Liver (tissue), 3 donors: Measurements from ENCODE around the gene GMDS.

ENCODE experiments used
- FOXA1 ChIP-seq: IDR thresholded peaks from 2 replicates; pipeline ENCODE4 v1.6.1; 2016; ENCODE audit warnings: antibody characterized with exemption
- HNF4G ChIP-seq: IDR thresholded peaks from 2 replicates; pipeline ENCODE4 v1.6.1; 2016; ENCODE audit warnings: antibody characterized with exemption
- RAD21 ChIP-seq, 2 donors: IDR thresholded peaks; 2 replicates each; pipeline ENCODE4 v1.6.1; 2016; ENCODE audit warnings: antibody characterized with exemption in 2 of 2, mild to moderate bottlenecking in 2 of 2
- TAF1 ChIP-seq: conservative IDR thresholded peaks from 2 replicates; pipeline ENCODE4 v1.6.1; 2016; ENCODE audit warnings: antibody characterized with exemption, mild to moderate bottlenecking
- YY1 ChIP-seq: IDR thresholded peaks from 2 replicates; pipeline ENCODE4 v1.6.1; 2016; ENCODE audit warnings: antibody characterized with exemption, mild to moderate bottlenecking
- TF ChIP-seq, protein P1 (sequence below): IDR thresholded peaks from 2 replicates; pipeline ENCODE4 v1.6.1; 2016; ENCODE audit warnings: antibody characterized with exemption, mild to moderate bottlenecking
- TF ChIP-seq, protein P2 (sequence below): fragments of 150-350 bp; IDR thresholded peaks from 2 replicates; pipeline ENCODE4 v1.5.1; 2017; ENCODE audit warnings: improper control_type of control experiment, low read depth, low read length; ENCODE audit not compliant: missing input control
- TF ChIP-seq, protein P3 (sequence below): IDR thresholded peaks from 2 replicates; pipeline ENCODE4 v1.6.1; 2016; ENCODE audit warnings: antibody characterized with exemption
- TF ChIP-seq, protein P4 (sequence below): IDR thresholded peaks from 2 replicates; pipeline ENCODE4 v1.6.1; 2016; ENCODE audit warnings: antibody characterized with exemption
- donor health status: healthy.
- donor health status: healthy.

DNA sequence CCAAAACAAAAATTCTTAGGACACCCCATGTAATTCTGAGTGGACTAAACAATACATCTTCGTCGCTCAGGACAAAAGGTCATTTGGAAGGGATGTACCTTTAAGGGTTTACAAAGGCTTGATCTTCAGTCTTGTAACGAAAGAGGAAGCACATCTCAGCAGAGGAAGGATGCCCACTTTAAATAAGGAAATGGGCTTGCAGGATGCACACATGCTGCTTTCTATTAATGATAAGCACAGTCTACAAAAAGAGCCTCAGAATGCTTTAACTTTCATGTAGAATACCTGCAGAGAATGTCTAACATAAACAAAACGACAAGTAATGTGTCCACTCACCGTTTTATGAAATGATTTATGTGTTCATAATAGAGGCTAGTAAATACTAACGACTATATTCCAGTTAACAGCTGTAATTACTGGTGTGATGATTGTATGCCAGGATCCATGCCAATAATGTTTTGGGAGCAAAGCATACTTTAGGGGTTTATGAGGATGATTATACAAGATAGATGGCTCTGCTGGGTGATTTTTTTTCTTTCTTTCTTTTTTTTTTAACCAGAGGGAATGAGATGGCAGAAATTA lies 216.9 kb downstream of the GMDS start:
- TF ChIP-seq, protein P1, sequence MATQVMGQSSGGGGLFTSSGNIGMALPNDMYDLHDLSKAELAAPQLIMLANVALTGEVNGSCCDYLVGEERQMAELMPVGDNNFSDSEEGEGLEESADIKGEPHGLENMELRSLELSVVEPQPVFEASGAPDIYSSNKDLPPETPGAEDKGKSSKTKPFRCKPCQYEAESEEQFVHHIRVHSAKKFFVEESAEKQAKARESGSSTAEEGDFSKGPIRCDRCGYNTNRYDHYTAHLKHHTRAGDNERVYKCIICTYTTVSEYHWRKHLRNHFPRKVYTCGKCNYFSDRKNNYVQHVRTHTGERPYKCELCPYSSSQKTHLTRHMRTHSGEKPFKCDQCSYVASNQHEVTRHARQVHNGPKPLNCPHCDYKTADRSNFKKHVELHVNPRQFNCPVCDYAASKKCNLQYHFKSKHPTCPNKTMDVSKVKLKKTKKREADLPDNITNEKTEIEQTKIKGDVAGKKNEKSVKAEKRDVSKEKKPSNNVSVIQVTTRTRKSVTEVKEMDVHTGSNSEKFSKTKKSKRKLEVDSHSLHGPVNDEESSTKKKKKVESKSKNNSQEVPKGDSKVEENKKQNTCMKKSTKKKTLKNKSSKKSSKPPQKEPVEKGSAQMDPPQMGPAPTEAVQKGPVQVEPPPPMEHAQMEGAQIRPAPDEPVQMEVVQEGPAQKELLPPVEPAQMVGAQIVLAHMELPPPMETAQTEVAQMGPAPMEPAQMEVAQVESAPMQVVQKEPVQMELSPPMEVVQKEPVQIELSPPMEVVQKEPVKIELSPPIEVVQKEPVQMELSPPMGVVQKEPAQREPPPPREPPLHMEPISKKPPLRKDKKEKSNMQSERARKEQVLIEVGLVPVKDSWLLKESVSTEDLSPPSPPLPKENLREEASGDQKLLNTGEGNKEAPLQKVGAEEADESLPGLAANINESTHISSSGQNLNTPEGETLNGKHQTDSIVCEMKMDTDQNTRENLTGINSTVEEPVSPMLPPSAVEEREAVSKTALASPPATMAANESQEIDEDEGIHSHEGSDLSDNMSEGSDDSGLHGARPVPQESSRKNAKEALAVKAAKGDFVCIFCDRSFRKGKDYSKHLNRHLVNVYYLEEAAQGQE, result no peak
- TF ChIP-seq, protein P2, sequence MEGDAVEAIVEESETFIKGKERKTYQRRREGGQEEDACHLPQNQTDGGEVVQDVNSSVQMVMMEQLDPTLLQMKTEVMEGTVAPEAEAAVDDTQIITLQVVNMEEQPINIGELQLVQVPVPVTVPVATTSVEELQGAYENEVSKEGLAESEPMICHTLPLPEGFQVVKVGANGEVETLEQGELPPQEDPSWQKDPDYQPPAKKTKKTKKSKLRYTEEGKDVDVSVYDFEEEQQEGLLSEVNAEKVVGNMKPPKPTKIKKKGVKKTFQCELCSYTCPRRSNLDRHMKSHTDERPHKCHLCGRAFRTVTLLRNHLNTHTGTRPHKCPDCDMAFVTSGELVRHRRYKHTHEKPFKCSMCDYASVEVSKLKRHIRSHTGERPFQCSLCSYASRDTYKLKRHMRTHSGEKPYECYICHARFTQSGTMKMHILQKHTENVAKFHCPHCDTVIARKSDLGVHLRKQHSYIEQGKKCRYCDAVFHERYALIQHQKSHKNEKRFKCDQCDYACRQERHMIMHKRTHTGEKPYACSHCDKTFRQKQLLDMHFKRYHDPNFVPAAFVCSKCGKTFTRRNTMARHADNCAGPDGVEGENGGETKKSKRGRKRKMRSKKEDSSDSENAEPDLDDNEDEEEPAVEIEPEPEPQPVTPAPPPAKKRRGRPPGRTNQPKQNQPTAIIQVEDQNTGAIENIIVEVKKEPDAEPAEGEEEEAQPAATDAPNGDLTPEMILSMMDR, result no peak
- TF ChIP-seq FOXA1 (no peak), TAF1 (no peak), HNF4G (no peak), YY1 (no peak), RAD21 (IDR thresholded peaks at IDR 0.05) (peak in 1 of 2 donors; percentile 5)
- TF ChIP-seq, protein P3, sequence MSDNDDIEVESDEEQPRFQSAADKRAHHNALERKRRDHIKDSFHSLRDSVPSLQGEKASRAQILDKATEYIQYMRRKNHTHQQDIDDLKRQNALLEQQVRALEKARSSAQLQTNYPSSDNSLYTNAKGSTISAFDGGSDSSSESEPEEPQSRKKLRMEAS, result no peak
- TF ChIP-seq, protein P4, sequence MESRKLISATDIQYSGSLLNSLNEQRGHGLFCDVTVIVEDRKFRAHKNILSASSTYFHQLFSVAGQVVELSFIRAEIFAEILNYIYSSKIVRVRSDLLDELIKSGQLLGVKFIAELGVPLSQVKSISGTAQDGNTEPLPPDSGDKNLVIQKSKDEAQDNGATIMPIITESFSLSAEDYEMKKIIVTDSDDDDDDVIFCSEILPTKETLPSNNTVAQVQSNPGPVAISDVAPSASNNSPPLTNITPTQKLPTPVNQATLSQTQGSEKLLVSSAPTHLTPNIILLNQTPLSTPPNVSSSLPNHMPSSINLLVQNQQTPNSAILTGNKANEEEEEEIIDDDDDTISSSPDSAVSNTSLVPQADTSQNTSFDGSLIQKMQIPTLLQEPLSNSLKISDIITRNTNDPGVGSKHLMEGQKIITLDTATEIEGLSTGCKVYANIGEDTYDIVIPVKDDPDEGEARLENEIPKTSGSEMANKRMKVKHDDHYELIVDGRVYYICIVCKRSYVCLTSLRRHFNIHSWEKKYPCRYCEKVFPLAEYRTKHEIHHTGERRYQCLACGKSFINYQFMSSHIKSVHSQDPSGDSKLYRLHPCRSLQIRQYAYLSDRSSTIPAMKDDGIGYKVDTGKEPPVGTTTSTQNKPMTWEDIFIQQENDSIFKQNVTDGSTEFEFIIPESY, result no peak
